Measurements from ENCODE around the gene EXOSC3.
"Not testable (repeated sequence)": the region's sequence is repeated elsewhere in the genome, so short reads cannot be mapped to it uniquely, and the experiment has no call there.

EXOSC3 gene

DNA sequence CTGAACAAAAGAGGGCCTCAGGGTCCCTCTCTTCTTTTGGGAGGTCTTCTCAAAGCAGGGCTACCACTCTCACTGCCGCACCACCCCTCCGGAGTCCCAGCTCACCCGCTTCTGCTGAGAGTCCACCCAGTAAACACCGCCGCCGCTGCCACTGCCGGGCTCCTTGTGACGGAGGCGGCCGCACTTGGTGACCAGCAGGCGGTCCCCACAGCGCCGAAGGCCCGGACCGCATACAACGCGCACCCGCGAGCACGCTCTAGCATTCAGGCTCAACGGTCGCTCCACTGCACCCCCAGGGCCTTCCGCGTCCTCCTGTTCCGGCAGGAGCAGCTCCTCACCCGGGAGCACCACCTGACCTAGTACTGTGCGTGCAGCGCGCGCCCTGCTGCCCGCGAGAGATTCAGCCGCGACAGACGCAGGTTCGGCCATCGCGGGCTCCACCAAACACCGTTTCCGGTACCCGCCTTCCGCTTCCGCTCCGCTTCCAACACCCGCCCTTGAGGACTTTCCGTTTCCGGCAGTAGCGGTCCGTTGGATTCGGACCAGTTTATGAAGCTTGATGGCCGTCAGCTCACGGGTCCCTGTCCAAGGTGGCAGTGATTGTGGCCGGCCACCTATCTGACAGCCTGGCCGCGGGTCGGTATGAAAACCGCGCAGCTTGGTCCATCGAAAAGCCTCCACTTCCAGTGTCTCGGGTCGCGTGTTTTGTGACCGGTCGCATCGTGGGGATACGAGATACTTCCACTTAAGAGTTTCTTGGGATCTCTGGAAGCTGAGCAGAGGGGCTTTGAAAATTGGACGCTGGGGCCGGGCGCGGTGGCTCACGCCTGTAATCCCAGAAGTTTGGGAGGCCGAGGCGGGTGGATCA is at the start of gene EXOSC3:
Gene EXOSC3, minus strand, starts transcription at position 449 of the 868 bp plus-strand sequence. Its CDS starts 20 bp downstream, at position 429.
- DNase-seq: peak; percentile 94

DNA sequence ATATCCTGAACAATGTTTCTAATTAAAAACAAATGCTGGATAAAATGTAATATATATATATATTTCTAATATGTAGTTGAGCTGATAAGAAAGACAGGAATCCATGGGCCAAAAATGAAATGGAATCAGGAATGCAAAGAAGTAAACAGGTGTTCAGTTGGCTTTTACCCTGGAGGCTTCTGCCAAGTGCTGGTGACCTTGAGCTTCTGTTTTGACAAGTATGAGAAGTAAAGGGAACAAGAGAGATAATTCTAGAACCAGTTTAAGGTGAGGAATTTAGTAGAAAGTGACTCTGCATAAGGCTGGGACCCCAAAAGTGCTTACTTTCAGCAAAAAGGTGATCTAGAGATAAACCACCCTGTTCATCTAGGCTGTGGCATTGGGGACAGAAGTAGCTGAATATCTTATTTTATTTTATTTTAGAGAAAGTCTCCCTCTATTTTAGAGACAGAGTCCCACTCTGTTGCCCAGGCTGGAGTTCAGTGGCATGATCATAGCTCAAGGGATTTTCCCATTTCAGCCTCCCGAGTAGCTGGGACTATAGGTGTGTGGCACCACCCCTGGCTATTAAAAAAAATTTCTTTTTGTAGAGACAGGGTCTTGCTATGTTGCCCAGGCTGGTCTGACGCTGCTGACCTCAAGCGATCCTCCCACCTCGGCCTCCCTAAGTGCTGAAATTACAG is 42.8 kb upstream of the EXOSC3 start:
- DNase-seq: no peak

DNA sequence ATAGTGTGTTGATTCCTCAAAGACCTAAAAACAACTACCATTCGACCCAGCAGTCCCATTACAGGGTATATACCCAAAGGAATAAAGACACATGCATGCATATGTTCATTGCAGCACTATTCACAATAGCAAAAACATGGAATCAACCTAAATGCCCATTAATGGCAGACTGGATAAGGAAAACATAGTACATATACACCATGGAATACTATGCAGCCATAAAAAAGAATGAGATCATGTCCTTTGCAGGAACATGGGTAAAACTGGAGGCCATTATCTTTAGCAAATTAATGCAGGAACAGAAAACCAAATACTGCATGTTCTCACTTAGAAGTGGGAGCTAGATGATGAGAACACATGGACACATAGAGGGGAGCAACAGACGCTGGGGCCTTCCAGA is 40.3 kb upstream of the EXOSC3 start:
- not testable (repeated sequence) for DNase-seq

DNA sequence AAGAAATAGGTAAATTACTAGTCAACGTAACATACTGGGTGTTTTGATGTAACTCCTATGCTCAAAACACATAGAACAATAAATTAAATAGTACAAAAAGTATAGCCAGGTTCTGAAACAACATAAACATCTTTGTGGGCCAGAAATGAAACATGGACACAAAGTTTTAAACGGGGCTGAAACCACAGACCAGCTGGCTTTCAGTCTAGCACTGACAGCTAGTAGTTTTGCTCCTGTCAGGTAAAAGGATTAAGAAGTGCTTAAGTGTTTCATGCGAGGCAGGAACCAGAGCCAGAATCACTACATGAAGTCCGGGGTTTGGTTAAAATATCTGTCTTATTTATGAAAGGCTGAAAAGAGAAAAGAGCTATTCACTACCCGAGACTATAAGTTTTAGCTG is 35.3 kb upstream of the EXOSC3 start:
- DNase-seq: no peak

DNA sequence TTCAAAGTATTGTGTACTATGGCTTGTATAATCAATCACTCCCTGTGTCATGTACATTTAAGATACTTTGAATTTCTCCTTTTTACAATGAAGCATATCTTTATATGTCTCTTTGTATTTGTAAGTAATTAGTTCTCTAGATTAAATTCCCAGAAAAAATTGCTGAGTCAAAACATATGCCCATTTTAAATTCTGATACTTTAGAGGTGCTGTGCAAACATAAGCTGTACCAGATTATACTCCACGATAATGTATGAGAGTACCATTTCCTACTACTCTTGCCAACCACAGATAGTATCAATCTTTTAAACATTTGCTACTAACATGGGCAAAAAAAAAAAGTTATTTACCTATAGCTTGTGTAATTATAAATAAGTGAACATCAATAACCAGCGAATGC is 34.0 kb upstream of the EXOSC3 start:
- no peak for DNase-seq

DNA sequence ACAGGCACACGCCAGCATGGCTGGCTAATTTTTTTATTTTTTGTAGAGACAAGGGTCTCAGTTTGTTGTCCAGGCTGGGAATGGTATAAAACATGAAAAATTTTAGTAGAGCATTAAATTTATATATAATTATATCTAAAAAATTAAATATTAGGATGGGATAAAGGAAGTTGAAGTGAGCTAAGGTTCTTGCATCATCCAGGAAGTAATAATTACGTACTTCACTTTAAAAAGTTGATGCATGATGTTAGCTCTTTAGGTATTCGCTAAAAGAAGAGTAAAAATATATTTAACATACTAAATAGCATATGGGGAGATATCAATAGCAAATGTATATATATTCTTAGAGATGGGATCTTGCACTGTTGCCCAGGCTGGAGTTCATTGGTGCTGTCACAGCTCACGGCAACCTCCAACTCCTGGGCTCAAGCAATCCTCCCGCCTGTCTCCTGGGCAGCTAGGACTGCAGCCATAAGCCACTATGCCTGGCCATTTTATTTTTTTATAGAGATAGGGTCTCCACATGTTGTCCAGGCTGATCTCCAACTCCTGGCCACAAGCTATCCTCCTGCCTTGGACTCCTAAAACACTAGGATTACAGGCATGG is 28.0 kb upstream of the EXOSC3 start:
- no peak for DNase-seq

DNA sequence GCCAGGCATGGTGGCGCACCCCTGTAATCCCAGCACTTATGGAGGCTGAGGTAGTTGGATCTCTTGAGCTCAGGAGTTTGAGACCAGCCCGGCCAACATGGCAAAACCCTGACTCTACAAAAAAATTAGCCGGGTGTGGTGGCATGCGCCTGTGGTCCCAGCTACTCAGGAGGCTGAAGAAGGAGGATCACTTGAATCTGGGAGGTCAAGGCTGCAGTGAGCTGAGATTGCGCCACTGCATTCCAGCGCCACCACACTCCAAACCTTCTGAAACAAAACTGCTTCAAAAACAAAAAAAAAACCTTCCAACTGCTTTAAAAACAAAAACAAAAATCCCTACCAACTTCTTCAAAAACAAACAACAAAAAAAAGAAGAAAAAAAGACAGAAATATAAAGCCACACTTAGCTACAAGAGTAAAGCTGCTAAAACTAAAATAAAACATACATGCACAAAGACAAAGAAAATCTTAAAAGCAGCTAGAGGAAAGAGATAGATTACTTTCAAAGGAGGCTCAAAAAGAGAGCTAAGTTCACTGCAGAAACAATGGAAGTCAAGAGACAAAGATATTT is 27.1 kb upstream of the EXOSC3 start:
- no peak for DNase-seq

DNA sequence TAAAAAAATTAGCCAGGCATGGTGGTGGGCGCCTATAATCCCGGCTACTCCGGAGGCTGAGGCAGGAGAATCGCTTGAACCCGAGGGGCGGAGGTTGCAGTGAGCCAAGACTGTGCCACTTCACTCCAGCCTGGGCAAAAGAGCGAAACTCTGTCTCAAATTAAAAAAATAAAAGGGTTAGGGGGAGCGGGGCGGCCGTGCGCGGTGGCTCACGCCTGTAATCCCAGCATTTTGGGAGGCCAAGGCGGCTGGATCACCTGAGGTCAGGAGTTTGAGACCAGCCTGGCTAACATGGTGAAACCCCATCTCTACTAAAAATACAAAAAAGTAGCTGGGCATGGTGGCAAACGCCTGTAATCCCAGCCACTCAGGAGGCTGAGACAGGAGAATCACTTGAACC is 24.8 kb upstream of the EXOSC3 start:
- not testable (repeated sequence) for DNase-seq

DNA sequence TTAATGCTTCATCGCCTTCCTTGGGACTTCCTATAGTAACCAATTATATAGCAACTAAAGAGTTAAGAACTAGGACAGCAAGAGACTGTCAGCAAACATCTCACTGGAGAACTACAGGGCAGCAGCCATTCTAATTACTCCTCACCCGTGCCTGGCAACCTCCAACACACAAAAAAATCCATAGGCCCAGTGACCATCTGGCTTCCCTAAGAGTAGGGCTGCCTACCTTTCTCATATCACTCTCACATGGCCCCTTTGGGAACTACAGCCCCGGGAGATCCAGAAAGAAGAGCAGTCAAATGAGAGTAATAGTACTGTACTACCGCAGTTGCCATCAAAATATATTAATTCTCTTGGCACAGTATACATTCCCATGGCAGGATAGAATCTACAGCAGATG is 21.4 kb upstream of the EXOSC3 start:
- no peak for DNase-seq

DNA sequence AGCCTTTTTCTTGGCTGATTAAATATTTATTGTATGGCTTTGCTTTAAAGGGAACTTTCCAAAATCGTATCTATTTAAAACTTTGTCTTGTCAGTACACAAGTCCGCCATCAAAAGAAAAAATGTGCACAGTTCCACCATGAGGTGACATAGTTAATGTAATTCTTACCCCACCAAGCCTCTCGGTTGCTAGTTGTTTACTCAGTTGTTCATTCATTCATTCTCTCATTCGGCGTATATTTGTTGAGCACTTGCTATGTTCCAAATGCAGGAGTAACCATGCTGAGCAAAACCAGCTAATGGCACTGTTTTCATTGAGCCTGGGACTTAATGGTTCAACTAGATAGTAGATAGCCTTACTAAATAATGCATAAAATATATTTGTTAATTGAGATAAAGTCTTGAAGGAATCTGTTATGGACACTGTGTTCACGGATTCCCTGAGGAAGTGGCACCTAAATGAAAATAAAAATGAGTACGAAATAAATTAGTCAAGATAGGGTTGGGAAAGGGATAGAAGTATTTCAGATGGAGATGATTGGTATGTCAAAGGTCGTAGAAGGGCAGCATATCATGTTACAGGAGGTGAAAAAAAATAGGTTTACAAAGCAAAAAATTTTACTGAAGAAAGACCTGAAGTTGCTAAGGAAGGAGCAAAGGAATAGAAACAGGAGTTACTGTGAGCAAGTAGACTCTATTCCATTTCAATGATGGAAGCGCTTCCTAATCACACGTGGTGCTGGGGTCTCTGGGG is 17.3 kb upstream of the EXOSC3 start:
- DNase-seq: peak; percentile 42

DNA sequence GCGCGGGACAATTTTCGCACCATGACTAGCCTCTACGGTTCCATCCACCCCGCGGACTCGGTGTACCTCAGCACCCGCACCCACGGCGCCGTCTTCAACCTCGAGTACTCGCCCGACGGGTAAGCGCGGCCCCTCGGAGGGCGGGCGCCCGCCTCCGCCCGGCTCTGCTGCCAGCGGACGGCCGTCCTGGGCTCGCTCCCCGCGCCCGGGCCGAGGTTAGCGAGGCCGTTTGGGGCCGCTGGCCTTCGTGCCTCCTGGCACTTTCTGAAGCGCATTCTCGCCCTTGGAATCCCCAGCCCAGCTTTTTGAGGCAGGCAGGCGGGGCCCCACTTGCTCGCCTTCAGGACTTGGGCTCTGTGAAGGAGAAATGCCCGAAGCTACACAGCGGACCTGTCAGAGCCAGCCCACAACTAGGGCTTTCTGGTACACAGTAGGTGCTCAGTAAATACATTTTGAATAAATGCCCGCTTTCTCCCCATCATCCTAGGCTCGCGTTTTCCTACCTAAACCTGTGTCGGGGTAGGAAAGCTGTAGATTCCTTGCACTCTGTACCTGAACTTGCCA is 16.5 kb upstream of the EXOSC3 start:
- DNase-seq: peak; percentile 42

DNA sequence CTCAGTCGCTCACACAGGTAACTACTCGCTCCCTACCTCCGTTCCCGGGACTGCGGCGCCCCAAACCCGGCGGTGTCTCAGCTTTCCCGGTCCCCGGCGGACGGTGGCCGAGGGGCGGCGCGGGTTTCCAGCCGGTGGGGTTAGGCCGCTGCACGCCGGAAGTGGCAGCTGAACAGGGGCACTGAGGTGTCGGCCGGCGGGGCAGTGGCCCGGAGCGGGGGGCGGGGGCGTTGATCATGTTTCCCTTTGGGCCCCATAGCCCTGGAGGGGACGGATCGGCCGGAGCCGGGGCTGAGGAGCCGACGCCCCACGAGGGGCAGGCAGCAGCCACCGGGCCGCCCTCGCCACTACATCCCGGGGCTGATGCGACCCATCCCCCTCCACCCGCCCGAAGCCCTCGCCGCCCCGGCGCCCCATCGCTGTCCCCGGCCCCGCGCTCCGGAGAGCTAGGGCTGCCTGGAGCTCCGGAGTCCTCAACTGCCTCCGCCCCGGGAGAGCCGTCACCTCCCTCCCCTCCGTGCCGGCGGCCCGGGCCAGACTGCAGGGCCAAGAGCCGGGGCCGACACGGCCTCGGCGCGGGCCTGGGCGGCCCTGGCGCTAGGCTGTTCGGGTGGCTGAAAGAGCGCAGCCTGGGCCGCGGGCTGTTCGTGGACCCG is 15.9 kb upstream of the EXOSC3 start, which contains the start of gene DCAF10:
Gene DCAF10, plus strand, starts transcription at position 167 of the 656 bp plus-strand sequence. Its CDS starts 70 bp downstream, at position 237.
- peak; percentile 88 for DNase-seq

DNA sequence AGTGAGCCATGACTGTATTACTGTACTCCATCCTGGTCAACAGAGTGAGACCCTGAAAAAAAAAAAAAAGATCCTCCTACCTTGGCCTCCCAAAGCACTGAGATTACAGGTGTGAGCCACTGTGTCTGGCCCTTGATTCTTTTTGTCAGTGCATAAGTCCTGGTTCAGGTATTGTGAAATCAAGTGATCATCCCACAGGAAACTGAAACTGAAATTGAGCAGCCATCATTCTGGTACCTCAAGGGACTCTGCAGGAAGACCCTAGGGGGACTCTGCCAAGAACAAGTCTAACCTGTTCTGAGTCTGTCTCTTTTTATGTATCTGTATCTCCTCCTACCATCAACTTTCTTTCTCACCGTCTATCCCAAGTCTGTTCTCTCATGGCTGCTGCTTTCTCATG is 13.8 kb upstream of the EXOSC3 start:
- no peak for DNase-seq

DNA sequence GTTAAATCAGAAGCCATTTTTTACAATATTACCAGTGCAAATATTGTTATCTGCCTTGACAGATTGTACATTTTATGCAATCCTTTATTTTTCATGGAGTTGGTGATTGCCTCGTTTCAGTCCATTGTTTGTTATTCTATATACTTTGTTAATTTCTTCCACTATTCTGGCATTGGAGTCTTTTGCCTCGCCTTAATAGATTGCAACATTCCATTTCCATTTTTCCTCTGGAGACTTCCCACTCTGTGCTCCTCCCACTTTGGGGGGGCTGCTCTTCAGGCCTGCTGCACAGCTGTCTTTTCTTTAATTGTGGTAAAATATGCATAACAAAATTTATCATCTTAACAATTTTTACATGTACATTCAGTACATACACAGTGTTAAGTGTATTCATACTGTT is 11.4 kb upstream of the EXOSC3 start:
- DNase-seq: no peak

DNA sequence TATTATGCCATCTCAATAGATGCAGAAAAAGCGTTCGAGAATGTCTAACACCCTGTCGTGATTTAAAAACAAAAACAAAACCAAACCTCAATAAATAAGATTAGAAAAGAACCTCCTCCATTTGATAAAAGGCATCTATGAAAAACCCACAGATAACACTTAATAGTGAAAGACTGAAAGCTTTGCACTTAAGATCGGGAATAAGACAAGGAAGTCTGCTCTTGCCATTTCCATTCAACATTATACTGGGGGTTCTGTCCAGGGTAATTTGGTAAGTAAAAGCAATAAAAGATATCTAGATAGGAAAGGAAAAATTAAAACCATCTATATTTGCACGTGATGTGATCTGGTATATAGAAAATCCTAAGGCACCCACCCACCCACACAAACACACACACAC is 7.3 kb upstream of the EXOSC3 start:
- no peak for DNase-seq

DNA sequence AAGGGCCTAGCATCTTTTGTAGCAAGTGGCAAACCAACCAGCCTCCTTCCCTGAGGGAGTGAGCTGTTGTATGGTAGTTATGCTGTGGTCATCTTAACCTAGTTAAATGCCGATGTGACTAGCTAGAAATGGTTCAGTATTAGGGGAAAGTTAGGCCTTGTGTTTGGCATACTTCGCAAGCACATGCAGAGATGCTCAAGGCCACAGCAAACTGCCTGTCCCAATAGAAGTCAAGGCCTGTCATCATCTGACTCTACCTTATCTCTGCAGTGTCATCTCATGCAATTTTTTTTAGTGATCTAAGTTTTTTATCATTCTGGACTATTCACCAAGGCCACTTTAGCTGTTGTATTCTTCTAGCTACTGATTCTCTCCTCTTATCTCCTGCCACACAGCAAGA is 5.2 kb upstream of the EXOSC3 start:
- DNase-seq: no peak

DNA sequence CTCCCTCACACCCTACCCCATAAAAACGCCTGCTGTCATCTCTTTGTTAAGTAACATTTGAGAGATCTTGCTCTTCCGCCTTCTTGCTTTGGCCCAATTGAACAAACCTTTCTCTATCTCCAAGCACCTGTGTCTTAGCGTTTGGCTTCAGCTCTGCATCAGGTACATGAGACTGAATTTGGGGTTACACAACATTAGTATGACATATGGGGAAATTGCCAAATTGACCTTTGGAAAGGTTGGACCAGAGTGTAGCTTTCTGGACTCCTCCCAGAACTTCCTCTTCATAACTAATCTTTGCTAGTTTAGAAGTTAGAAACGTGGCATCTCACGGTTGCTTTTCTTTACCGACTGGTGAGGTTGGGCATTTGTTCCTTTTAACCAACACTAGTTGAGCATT is 3.5 kb upstream of the EXOSC3 start:
- no peak for DNase-seq

DNA sequence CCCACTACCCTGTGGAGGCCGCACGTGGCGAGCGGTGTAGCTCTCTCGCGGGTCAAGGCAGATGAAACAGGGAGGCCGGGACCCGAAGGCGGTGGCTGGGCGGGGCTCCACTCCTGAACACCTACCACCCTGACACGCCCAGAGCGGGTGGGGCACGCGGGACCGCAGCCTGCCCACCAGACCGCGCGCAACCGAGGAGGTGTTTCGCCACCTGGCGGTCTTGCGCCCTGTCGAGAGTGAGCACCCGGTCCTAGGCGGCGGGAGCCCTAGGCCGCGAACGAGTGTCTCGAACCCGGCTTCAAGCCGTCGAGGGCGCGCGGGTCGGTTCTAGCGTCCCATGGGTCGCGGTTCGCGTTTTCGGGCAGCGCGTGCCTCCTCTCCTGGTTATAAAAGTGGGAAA is 2.2 kb upstream of the EXOSC3 start:
- no peak for DNase-seq

DNA sequence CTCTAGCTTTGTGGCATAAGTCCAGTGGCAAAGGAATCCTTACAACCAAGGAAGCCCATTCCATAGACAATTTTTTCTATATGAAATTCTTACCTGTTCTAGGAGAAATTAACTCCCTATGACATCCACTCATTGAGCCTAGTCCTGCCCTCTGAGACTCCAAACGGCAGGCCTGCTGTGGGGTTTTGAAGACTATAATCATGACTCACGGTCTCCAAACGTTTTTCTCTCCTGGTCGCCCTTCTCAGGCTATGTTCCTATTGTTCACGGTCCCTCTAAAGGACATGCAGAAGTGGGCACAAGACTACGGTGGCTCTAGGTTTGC is 611 bp downstream of the EXOSC3 start:
- DNase-seq: peak; percentile 42

DNA sequence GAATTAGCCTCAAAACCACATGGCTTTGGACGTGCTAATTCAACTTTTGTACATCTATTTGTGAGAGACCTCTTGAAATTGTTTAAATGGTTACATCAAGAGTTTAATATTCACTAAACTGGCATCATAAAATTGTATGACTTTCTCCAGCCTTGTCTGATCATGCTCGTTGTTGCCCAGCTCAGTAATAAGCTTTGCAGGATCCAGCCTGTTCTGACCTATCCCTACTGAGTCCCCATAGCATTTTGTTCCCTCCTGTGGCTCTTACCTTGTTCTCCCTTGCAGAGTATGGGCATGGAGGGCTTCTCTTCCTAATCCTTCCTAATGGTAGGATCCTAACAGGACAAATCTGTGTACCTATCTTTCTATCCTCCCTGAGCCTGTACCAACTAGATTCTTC is 6.3 kb downstream of the EXOSC3 start:
- no peak for DNase-seq

DNA sequence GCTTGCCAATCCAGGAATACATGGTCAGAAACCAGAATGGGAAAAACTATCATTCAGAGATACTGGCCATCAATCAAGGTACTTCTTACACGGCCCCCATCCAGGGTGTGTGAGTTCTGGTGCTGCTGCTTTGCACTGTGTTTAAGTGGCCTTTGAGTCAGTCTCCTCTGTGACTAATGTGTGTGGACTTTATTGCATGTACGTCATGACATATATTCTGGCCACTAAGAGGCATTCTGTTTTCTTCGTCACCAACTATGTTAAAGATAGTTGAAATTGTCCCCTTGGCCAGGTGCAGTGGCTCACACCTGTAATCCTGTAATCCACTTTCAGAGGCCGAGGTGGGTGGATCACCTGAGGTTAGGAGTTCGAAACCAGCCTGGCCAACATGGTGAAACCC is 8.5 kb downstream of the EXOSC3 start:
- DNase-seq: no peak

Data from OCI-M1 (cell line).